Activated CD8-positive, alpha-beta T cell treated with anti-CD3 and anti-CD28 coated beads, Interleukin-2, amount 10 ng/mL, durations not matched to agents 7 days and 5 days (primary cell): ENCODE data around the gene FUBP1. TPM values are rescaled to one million over a fixed set of nuclear protein-coding genes. Genes with fewer than 3 reads are reported as not detected.
"Not testable (repeated sequence)": the region's sequence is repeated elsewhere in the genome, so short reads cannot be mapped to it uniquely, and the experiment has no call there.

ENCODE experiments used
- ATAC-seq: fragments of 150-1000 bp; cut with Tn5 transposase; one replicate; pipeline ENCODE4 v1.10.0; 2021; ENCODE audit warnings: moderate library complexity
- CTCF ChIA-PET: fragments of 350-600 bp; sonication (Branson Sonifier 250); formaldehyde crosslinking; loops from one replicate; lab custom pipeline; 2021; ENCODE audit warnings: antibody characterized with exemption; lab: Charles Lee
- POLR2A ChIA-PET: fragments of 350-600 bp; sonication (Branson Sonifier 250); formaldehyde crosslinking; loops from one replicate; lab custom pipeline; 2021; ENCODE audit warnings: antibody characterized with exemption; lab: Charles Lee
- DNase-seq: peaks from one replicate; pipeline ENCODE4 v3.0.0-alpha.2; 2020
- H3K27ac Mint-ChIP-seq: one replicate; pipeline ENCODE4 v1.8.0; 2021; ENCODE audit warnings: mild to moderate bottlenecking, mixed read lengths
- H3K27me3 Mint-ChIP-seq: one replicate; pipeline ENCODE4 v1.8.0; 2021; ENCODE audit warnings: low read depth, mixed read lengths
- H3K36me3 Mint-ChIP-seq: one replicate; pipeline ENCODE4 v1.8.0; 2021; ENCODE audit warnings: low read depth, mixed read lengths
- H3K4me1 Mint-ChIP-seq: one replicate; pipeline ENCODE4 v1.8.0; 2021; ENCODE audit warnings: low read depth, mixed read lengths
- H3K4me3 Mint-ChIP-seq: one replicate; pipeline ENCODE4 v1.8.0; 2021; ENCODE audit warnings: mild to moderate bottlenecking, mixed read lengths
- H3K9me3 Mint-ChIP-seq: one replicate; pipeline ENCODE4 v1.8.0; 2022; ENCODE audit warnings: mixed read lengths; ENCODE audit not compliant: insufficient read depth
- total RNA-seq, 2 experiments: library from RNA; stranded (reverse); gene quantifications; one replicate each; pipeline ENCODE4 v1.2.3, GENCODE V29; 2021

The FUBP1 gene
- total RNA-seq, 2 experiments from 2014 or later = 195 to 197 TPM

DNA sequence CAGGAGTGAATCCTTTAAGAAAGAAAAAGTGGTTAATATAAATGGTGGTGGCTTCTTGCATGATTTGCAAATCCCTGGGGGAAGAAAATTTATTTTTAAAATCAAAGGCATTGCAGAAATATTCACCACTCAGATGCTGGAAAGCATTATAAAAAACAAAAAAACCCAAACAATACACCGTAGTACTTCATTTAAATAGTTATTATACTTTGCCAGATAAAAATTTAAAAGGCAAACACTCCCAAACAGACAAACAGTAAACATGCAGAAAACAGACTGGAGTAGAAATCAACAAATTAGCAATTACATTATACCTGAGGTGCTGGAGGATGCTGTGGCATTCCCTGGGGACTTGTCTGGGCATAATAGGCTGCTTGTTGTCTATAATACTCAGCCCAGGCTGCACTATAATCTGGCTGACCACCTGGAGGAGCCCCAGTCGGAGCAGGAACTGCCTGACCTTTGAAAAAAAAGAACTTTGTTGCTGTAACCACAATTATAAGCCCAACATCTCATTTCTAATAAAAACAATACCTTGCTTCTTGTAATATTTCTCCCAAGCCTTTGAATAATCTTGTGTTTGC, 29.9 kb downstream of the FUBP1 start:
- POLR2A ChIA-PET = no interaction called here
- CTCF ChIA-PET = interaction anchor here (1.6 kb wide), 1 partner anchor 30 kb away, joined by 3 read pairs; the partner anchor contains the start of gene FUBP1
- H3K27me3 Mint-ChIP-seq = no peaks in the 10 kb centered on the region
- H3K4me3 Mint-ChIP-seq = no peak overlapping the region
- DNase-seq (no peak), ATAC-seq (no peak)
- no peaks in the 10 kb centered on the region for H3K9me3 Mint-ChIP-seq
- H3K4me1 Mint-ChIP-seq = peaks cover 27% of the 10 kb centered on the region
- no peak overlapping the region for H3K27ac Mint-ChIP-seq
- H3K36me3 Mint-ChIP-seq = peaks cover 65% of the 10 kb centered on the region

DNA sequence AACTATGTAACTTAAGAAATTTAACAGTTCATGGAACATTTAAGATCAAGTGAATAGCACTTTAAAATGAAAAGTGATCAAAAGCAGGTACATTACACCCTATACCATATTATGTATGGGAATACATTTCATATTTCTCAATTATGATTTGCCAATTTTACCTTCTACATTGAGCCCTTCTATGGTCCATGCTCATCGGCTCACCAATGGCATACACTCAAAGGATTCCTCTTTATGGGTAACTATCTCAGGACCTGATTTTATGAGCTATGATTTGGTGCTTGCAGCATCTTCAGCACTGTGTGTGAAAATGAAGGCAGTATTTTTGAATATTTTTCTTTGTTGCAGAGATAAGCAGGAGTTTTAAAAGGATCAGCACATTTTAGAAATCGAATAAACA, 33.5 kb downstream of the FUBP1 start:
- ATAC-seq (no peak), DNase-seq (no peak)
- Mint-ChIP-seq H3K27ac (no peak overlapping the region), H3K9me3 (no peaks in the 10 kb centered on the region), H3K4me1 (peaks cover 17% of the 10 kb centered on the region), H3K27me3 (no peaks in the 10 kb centered on the region), H3K4me3 (no peak overlapping the region), H3K36me3 (peaks cover 61% of the 10 kb centered on the region)
- ChIA-PET CTCF (interaction anchor here (1.3 kb wide), 1 partner anchor 12 kb away, joined by 3 read pairs; no protein-coding TSS in a partner anchor), POLR2A (no interaction called here)

DNA sequence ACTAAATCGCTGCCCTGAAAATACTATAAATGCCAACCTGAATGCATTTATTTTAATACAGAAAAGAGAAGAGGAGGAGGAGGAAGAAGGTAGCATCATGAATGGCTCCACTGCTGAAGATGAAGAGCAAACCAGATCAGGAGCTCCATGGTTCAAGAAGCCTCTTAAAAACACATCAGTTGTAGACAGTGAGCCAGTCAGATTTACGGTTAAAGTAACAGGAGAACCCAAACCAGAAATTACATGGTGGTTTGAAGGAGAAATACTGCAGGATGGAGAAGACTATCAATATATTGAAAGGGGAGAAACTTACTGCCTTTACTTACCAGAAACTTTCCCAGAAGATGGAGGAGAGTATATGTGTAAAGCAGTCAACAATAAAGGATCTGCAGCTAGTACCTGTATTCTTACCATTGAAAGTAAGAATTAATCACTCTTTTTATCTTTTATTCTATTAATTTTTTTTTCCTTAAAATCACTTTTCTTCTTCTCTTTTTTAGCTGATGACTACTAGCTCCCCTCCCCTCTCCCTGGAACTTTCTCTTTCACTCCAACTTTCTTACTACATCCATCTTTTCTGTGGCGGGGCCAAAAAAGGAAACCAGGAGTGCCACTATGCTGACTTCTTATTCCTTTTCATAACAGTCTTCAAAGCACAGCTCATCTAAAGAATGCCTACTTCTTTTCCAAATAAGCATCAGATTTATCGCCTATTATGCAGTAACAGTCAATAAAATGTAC, 36.3 kb downstream of the FUBP1 start:
- ATAC-seq = no peak
- Mint-ChIP-seq H3K4me1 (peaks cover 5% of the 10 kb centered on the region), H3K27ac (no peak overlapping the region), H3K36me3 (peaks cover 55% of the 10 kb centered on the region), H3K27me3 (no peaks in the 10 kb centered on the region), H3K9me3 (no peaks in the 10 kb centered on the region), H3K4me3 (no peak overlapping the region)
- ChIA-PET CTCF (interaction anchor here (0.5 kb wide), 1 partner anchor 14 kb away, joined by 3 read pairs; no protein-coding TSS in a partner anchor), POLR2A (interaction anchor here (0.6 to 0.7 kb wide), 2 partner anchors 62 to 321 kb away, joined by 3 read pairs; partner anchors contain the start of gene DNAJB4)
- no peak for DNase-seq

DNA sequence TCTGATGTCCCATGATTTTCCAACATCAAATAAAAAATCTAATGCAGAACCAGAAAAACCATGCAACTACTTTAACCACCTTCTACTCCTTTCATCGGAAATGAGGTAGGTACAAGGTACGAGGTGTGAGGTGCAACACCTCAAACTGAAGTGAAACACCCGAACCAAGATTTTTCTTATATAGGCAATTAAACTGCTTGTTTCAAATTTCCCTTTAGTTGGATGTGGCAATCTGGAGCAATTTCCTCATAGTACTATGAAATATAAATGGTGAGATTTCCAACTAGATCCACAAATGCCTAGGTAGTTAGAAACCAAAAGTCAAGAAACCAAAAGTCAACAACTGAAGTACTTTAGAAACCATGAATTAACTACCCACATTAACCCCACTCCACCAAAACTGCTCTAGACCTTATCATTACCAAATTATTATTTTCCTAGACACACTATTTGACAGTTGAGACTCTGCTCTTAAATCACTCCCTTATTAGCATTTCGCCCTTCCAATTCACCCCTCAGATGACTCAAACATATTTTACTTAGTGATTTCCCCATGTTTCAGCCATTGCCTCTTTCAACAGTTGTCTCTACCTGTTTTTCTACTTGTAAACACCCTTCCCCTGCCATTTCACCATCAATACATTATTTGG, 37.8 kb downstream of the FUBP1 start:
- peaks cover 3% of the 10 kb centered on the region for H3K4me1 Mint-ChIP-seq
- no peak overlapping the region for H3K4me3 Mint-ChIP-seq
- no peaks in the 10 kb centered on the region for H3K9me3 Mint-ChIP-seq
- no peak overlapping the region for H3K27ac Mint-ChIP-seq
- ChIA-PET CTCF (no interaction called here), POLR2A (no interaction called here)
- no peak for DNase-seq
- no peak for ATAC-seq
- H3K27me3 Mint-ChIP-seq = no peaks in the 10 kb centered on the region
- H3K36me3 Mint-ChIP-seq = peaks cover 44% of the 10 kb centered on the region

DNA sequence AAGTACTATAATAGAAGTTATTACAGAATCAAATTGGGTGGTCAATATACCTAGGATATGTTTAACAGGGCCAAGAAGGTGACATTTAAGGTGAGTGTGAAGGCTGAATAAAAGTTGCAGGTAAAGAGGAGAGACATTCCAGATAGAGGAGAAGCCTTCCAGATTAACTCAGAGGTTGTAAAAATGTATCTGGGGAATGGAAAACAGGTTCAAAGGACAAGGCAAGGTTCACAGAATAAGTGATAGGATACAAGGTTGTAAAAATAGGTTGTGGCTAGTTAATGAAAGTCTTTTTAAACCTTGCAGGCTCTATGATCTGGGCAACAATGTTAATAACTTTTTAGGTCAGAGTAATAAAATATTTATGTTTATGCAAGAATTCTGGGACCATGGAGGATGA, 40.2 kb downstream of the FUBP1 start:
- Mint-ChIP-seq H3K4me1 (peaks cover 3% of the 10 kb centered on the region), H3K4me3 (no peak overlapping the region), H3K36me3 (peaks cover 32% of the 10 kb centered on the region), H3K27me3 (no peaks in the 10 kb centered on the region), H3K9me3 (no peaks in the 10 kb centered on the region), H3K27ac (no peak overlapping the region)
- DNase-seq (no peak), ATAC-seq (no peak)
- CTCF ChIA-PET = no interaction called here
- POLR2A ChIA-PET = no interaction called here

DNA sequence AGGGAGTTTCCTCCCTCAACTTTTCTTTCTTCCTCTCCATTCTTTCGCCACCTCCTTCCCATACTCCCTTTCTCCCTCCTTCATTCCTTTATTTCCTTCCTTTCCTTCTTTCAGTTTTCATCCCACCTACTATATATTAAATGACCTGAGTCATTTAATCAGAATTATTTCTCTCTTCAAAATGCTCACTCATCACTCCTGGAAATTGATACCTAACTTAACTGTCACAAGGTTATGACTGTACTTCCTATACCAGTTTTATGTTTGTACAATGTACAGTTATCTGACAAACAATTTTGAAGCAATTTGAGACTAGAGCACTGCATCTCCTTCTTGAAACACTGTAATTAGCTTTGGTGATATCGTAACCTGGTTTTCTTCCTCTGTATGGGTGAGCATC, 49.1 kb downstream of the FUBP1 start:
- CTCF ChIA-PET = no interaction called here
- ATAC-seq = no peak

DNA sequence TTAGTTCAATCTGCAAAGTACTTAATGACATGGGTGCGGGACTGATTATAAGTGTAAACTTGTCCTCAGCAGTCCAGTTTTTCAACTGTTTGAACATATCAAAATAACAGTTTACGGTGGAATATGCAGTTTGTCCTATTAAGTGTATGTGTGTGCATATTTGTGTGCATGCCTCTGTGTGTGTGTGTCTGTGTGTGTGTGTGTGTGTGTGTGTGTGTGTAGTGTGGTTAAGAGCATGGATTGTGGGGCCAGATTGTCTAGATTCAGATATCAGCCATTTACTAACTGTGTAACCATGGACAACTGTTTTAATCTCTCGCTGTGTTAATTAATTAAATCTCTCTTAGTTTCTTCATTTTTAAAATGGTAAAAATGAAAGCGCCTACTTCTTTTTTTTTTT, 51.5 kb downstream of the FUBP1 start:
- Mint-ChIP-seq H3K4me3 (peak overlapping the region; percentile 72), H3K27ac (peak overlapping the region; percentile 37), H3K36me3 (peaks cover 7% of the 10 kb centered on the region), H3K9me3 (no peaks in the 10 kb centered on the region), H3K4me1 (peaks cover 11% of the 10 kb centered on the region), H3K27me3 (no peaks in the 10 kb centered on the region)
- CTCF ChIA-PET = no interaction called here
- peak; percentile 45 for ATAC-seq
- POLR2A ChIA-PET = interaction anchor here (1.4 kb wide), 1 partner anchor 77 kb away, joined by 6 read pairs; the partner anchor contains the start of gene DNAJB4
- no peak for DNase-seq

More for the DNA sequence above, 49.1 kb downstream of the FUBP1 start:
- H3K27ac Mint-ChIP-seq = no peak overlapping the region
- peaks cover 11% of the 10 kb centered on the region for H3K4me1 Mint-ChIP-seq
- peaks cover 9% of the 10 kb centered on the region for H3K36me3 Mint-ChIP-seq
- no peak overlapping the region for H3K4me3 Mint-ChIP-seq
- DNase-seq = no peak
- no peaks in the 10 kb centered on the region for H3K9me3 Mint-ChIP-seq
- POLR2A ChIA-PET = no interaction called here
- no peaks in the 10 kb centered on the region for H3K27me3 Mint-ChIP-seq

DNA sequence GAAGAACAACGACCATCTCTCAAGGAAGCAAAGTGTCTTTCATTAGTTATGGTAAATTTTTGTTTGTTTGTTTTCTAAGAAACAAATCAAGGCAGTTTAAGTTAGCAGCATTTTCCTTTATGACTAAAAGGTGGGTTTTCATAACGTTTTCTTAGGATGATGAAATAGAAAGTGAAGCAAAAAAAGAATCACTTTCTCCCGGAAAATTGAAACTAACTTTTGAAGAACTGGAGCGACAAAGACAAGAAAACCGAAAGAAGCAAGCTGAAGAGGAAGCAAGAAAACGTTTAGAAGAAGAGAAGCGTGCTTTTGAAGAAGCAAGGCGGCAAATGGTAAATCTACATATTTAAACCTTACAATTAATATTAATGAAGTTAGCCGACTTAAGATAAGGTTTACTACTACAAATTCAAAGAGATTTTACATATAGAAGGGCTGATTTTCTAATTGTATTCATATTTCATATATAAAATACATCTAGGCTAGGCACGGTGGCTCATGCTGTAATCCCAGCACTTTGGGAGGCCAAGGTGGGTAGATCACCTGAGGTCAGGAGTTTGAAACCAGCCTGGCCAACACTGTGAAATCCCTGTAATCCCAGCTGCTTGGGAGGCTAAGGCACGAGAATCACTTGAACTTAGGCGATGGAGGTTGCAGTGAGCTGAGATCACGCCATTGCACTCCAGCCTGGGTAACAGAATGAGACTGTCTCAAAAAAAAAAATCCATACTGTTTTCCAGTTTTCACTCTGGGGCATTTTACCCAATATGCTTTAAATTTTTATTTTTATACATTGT, 52.1 kb downstream of the FUBP1 start:
- H3K9me3 Mint-ChIP-seq = no peaks in the 10 kb centered on the region
- H3K4me1 Mint-ChIP-seq = peaks cover 11% of the 10 kb centered on the region
- H3K27me3 Mint-ChIP-seq = no peaks in the 10 kb centered on the region
- H3K36me3 Mint-ChIP-seq = peaks cover 7% of the 10 kb centered on the region
- POLR2A ChIA-PET = interaction anchor here (1.4 kb wide), 1 partner anchor 78 kb away, joined by 6 read pairs; the partner anchor contains the start of gene DNAJB4
- H3K4me3 Mint-ChIP-seq = peak overlapping the region; percentile 74
- ATAC-seq (peak; percentile 62), DNase-seq (no peak)
- CTCF ChIA-PET = no interaction called here
- H3K27ac Mint-ChIP-seq = peak overlapping the region; percentile 79

DNA sequence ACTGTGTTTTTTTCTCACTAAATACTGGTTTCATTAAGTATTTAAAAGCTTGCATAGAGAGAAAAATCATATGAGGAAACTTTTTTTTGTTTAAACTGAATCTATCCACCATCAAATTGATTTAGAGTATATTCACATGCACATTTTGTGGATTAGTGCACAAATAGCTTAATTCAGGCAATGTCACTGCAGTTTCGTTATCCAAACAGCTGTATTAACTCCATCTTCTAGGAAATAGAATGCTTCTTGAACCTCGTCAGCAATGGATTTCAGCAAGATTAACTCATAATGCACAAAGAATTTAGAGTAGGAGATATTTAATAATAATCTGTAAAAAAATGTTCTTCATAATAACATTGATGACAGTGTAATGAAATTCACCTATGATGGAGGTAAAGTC, 52.9 kb downstream of the FUBP1 start:
- no peaks in the 10 kb centered on the region for H3K9me3 Mint-ChIP-seq

DNA sequence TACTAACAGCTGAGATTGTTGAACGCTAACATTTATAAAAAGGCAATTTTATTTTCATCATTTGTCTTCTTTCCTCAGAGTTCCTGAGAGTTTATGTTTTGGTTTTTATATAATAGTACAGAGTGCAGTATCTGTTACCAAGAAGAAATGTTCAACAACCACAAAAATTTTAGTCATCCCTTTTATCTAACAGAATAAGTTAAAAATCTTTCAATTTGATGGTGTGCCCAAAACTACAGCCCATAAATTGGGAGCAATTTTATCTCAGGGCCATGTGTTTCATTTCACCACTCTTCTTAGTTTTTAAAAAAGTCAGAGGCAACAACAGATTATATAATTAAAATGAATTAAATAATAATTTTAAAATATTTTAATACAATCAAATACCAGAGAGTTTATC, 53.4 kb downstream of the FUBP1 start:
- Mint-ChIP-seq H3K4me1 (peaks cover 11% of the 10 kb centered on the region), H3K4me3 (no peak overlapping the region), H3K36me3 (peaks cover 7% of the 10 kb centered on the region), H3K27me3 (no peaks in the 10 kb centered on the region), H3K9me3 (no peaks in the 10 kb centered on the region), H3K27ac (no peak overlapping the region)
- ChIA-PET CTCF (no interaction called here), POLR2A (no interaction called here)
- ATAC-seq (no peak), DNase-seq (no peak)

More for the DNA sequence above, 52.9 kb downstream of the FUBP1 start:
- H3K36me3 Mint-ChIP-seq = peaks cover 7% of the 10 kb centered on the region
- peaks cover 11% of the 10 kb centered on the region for H3K4me1 Mint-ChIP-seq
- ATAC-seq (no peak), DNase-seq (no peak)
- no peak overlapping the region for H3K27ac Mint-ChIP-seq
- no peaks in the 10 kb centered on the region for H3K27me3 Mint-ChIP-seq
- POLR2A ChIA-PET = interaction anchor here (1.4 kb wide), 1 partner anchor 79 kb away, joined by 6 read pairs; the partner anchor contains the start of gene DNAJB4
- H3K4me3 Mint-ChIP-seq = peak overlapping the region; percentile 74
- CTCF ChIA-PET = no interaction called here

DNA sequence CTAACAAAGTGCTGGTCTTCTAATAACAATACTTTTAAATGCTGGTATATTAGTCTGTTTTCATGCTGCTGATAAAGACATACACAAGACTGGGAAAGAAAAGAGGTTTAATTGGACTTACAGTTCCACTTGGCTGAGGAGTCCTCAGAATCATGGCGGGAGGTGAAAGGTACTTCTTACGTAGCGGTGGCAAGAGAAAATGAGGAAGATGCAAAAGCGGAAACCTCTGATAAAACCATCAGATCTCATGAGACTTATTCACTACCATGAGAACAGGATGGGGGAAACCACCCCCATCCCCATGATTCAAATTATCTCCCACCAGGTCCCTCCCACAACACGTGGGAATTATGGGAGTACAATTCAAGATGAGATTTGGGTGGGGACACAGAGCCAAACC, 60.0 kb downstream of the FUBP1 start:
- H3K27ac Mint-ChIP-seq, CTCF ChIA-PET, POLR2A ChIA-PET, DNase-seq, H3K36me3 Mint-ChIP-seq, H3K4me1 Mint-ChIP-seq, ATAC-seq, H3K4me3 Mint-ChIP-seq, H3K9me3 Mint-ChIP-seq: not testable (repeated sequence)
- peaks cover 10% of the 10 kb centered on the region for H3K27me3 Mint-ChIP-seq
